HG03108 (cell line): ENCODE results near the gene GRB10.
"Not testable (repeated sequence)": the region's sequence is repeated elsewhere in the genome, so short reads cannot be mapped to it uniquely, and the experiment has no call there.

ENCODE experiments used
- ATAC-seq: cut with Tn5 transposase; IDR thresholded peaks from one replicate; pipeline ENCODE4 v1.9.1; 2021; ENCODE audit warnings: moderate library complexity; ENCODE audit not compliant: unreplicated experiment

The GRB10 gene

GRCh38 chr7:50558294-50559053 is 224.2 kb downstream of the GRB10 start:
- ATAC-seq: no peak

- ATAC-seq: no peak
These were observed 225.6 kb downstream of the GRB10 start for GRCh38 chr7:50557099-50557498.

DNA sequence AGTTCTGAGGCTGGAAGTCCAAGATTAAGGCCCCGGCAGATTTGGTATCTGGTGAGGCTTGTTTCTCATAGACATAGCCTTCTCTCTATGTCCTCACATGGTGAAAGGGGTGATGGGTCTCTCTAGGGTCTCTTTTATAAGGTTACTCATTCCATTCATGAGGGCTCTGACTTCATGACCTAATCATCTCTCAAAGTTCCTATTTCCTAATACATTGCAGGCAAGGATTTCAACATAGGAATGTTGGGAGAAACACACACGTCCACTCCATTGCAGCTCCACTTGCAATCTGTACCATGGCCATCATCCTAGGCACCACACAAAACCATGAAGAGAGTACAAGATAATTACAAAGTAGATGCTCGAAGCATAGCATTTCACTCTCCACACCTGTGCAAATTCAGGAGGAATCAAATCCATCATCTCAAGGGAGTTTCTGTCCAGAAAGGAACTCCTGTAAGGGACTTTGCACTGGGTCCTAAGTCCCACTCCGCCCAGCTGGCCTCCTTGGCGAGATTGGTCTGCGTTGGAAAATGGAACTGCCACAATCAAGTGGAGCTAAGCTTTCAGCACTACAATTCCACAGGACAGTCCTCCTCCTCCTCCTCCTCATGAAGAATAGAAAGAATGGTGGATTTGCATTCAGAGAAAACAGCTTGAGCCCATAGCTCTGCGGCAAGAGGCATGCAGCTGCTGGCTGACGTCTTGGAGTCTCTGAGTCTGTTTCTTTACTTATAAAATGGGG is 226.3 kb downstream of the GRB10 start:
- ATAC-seq: no peak

GRCh38 chr7:50555594-50556140 is 227.0 kb downstream of the GRB10 start:
- no peak for ATAC-seq

DNA sequence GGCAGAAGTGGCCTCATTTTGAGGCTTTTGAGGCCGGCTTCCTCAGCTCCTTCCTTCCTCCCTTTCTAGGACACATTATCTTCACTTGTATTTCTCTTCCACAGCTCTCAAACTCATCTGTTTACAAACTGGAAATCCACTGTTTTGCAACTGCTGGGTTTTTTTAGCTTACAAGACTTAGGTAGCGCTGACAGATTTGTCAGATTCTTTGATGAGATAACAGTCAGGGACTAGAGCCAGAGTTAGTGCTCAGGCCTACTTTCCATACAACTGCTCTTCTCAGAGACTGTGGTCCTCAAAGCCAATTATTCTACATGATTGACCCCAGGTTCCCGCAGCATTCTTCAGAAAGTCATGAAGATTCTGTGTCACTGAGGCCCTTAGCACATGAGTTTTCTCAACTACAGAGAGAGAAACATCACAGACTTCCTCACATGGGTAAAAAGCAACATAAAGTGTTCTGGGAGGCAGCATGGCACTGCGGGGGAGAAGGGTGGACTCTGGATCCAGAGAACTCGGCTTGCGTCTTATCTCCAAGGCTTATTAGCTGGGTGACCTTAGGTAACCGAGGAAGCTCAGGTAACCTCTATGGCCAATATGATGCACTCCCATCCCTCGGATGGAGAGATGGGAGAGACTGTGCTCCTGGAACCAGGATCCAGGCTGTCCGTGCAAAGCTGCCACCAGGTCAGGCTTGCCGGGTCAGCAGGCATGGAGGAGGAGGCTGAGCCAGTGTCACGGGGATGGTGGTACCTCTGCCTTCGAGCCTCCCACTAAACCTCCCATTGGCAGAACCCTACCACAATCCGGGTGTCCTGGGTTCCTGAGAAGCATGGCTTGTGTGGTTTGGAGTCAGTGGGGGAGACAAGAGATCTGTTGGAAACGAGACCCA is 228.0 kb downstream of the GRB10 start:
- no peak for ATAC-seq

GRCh38 chr7:50553973-50554372 is 228.7 kb downstream of the GRB10 start:
- ATAC-seq: no peak

GRCh38 chr7:50552921-50553320 is 229.8 kb downstream of the GRB10 start:
- no peak for ATAC-seq

GRCh38 chr7:50552139-50552538 is 230.6 kb downstream of the GRB10 start:
- ATAC-seq: no peak

- ATAC-seq: not testable (repeated sequence)
These were observed 237.1 kb downstream of the GRB10 start for GRCh38 chr7:50545613-50546012.

DNA sequence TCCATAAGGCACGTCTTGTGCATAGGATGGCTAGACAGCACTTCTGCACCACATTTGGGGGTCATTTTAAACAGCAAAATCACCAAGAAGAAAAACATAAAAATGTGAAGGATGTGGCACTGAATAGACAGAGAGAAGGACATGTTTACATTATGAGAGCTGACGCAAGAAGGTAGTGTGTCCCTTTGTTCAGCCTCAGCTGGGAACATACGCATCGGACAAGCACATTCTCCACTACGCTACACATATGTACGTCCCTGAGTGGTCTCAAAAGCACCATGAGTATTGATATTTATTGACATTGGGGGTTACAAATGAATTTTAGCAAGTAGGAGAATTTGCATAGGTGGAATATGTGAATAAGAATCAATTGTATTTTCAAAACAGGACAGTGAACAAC is 237.7 kb downstream of the GRB10 start:
- ATAC-seq: no peak

- ATAC-seq: no peak
These were observed 238.8 kb downstream of the GRB10 start for GRCh38 chr7:50543776-50544442.

DNA sequence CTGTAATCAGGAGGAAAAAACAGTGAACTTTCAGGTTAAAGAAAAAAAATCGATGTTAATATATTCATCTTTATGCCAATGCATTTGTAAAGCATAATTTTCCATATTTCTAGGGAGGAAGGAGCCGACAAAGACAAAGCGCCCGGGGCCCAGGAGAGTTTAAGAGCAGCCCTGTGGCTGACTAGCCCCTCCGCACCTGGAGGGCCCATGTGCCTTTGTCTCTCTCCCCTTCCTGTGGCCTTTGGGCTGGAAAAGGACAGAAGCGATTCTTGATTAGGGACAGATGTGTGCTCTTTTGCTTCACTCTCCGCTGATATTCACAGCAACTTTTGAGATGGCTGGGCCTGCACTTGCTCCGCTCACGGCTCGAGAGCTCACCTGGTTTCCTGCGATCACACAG is 240.6 kb downstream of the GRB10 start:
- no peak for ATAC-seq

- ATAC-seq: no peak
These were observed 241.7 kb downstream of the GRB10 start for GRCh38 chr7:50540785-50541579.
